Neural progenitor cell (in vitro differentiated cells): ENCODE data around the gene PLCL1.

Experiments
- CTCF ChIP-seq: fragments of 200-600 bp; sonication (generic); IDR thresholded peaks from 2 replicates; pipeline ENCODE4 v1.5.1; 2017; ENCODE audit warnings: antibody characterized with exemption, mild to moderate bottlenecking
- EZH2 ChIP-seq: fragments of 200-600 bp; sonication (generic); IDR thresholded peaks from 2 replicates; pipeline ENCODE4 v1.6.1; 2017; ENCODE audit warnings: antibody characterized with exemption, mild to moderate bottlenecking, moderate library complexity

DNA sequence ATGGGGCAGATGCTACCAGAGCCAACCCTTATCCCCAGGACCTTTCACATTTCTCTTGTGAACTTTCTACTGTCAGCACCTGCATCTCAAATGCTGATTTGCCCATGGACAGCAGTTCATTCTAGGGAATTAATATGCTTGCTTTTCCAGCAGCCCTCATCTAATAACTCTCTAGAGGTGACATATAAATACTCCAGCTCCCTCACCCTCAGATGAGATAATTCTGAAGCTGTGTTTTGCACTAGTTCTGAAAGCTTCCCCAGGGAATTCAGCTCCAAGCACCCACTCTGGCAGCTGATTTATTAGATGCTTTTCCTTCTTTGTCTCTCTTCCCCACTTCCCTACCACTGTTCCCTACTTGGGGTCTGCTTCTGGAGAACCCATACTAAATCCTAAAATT lies 62.1 kb downstream of the PLCL1 start:
- TF ChIP-seq CTCF (no peak), EZH2 (no peak)
